Left lobe of liver (tissue), 2 donors: ENCODE measurements around the gene TAP2. TPM values are rescaled to one million over a fixed set of nuclear protein-coding genes. Genes with fewer than 3 reads are reported as not detected.
A peak's percentile ranks its signal among the peaks of the same experiment; 100 is the strongest.

Experiments used
- ATAC-seq: fragments of 200-7000 bp; cut with Tn5 transposase; one replicate; pipeline ENCODE4 v1.9.1; 2020; ENCODE audit warnings: mild to moderate bottlenecking, moderate library complexity
- DNase-seq: peaks from one replicate; pipeline ENCODE4 v3.0.0-alpha.2; 2020; ENCODE audit warnings: low spot score
- total RNA-seq: library from RNA; stranded (reverse); gene quantifications from one replicate; pipeline ENCODE4 v1.2.1, GENCODE V29; 2021
- donor health status: DM: no; HTN: no; CAD: no; lungs with moderate emphysema.
- donor health status: DM: no; HTN: yes; CAD: no.

The TAP2 gene
- total RNA-seq, 1 donor from 2014 or later = 11.8 TPM

GRCh38 chr6:32854376-32855178 is 16.0 kb upstream of the TAP2 start:
- ATAC-seq = peak; percentile 36
- no peak for DNase-seq

- peak; percentile 95 for DNase-seq
- ATAC-seq = peak; percentile 91
These were observed 15.2 kb upstream of the TAP2 start, which contains the start of the genes PSMB9 and TAP1 for GRCh38 chr6:32853541-32854375. TSS of gene PSMB9 (plus strand) at chr6:32854192. CDS start at chr6:32854230, 38 bp downstream. TSS of gene TAP1 (minus strand) at chr6:32853704. CDS start at chr6:32853636, 68 bp downstream.

DNA sequence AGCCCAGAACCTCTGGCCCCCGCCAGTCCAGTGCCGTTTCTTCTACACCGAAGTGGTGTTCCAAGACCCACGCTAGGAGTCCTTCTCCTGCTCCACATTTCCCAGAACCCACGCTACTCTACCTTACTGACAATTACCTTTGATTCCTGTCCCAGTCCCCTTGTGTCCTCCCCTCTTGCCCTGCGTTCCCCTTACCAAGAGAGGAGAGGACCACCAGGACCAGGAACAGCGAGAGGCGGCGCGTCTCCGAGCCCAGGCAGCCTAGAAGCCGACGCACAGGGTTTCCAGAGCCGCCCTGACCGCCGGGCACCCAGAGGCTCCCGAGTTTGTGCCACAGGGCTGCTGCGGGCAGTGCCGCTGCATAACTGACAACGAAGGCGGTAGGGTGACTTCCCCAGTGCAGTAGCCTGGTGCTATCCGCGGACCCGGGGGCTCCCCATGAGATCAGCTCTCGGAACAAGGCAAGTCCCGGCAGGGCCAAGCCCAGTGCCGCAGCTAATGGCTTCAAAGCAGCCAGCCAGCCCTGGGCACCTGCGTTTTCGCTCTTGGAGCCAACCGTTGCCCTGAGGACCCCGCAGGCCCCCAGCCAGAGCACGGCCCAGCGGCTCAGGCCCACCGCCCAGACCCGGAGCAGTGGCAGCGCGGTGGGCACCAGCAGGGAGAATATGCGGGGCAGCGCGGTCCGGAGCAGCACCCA is 14.5 kb upstream of the TAP2 start:
- DNase-seq (peak; percentile 67), ATAC-seq (peak; percentile 41)

GRCh38 chr6:32852018-32852843 is 13.7 kb upstream of the TAP2 start:
- ATAC-seq = no peak

GRCh38 chr6:32851025-32851424 is 12.5 kb upstream of the TAP2 start:
- ATAC-seq (no peak), DNase-seq (peak; percentile 31)

More at GRCh38 chr6:32852018-32852843, 13.7 kb upstream of the TAP2 start:
- DNase-seq = peak; percentile 52

GRCh38 chr6:32849126-32849525 is 10.6 kb upstream of the TAP2 start:
- ATAC-seq (no peak), DNase-seq (no peak)

DNA sequence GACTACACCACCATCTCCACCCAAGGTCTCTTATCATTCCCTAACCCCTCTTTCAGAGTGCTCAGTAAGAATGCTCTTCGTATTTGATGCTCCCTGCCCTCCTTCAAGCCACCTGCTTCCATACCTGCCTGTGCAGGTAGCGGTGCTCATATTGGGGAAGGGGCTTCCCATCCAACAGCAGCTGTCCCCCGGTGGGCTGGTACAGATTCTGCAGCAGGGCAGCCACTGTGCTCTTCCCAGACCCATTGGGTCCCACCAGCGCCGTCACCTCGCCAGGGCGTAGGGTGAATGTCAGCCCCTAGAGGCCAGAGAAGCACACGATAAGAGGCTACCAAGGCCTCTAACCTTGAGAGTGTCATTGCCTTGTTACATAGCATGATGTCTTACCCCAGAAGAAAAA is 9.3 kb upstream of the TAP2 start:
- DNase-seq (peak; percentile 37), ATAC-seq (no peak)

DNA sequence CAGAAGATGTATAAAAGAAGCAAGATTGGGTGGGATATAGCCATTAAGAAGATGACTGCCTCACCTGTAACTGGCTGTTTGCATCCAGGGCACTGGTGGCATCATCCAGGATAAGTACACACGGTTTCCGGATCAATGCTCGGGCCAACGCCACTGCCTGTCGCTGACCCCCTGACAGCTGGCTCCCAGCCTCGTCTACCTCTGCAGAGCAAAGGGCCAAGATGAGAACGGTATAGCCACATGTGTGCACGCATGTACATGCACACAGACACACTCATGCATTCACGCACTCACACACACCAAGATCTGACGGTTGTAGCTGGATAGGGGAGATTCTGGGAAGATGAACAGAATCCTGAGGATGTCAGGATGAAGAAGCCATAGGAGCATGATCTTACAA is 8.5 kb upstream of the TAP2 start:
- peak; percentile 37 for DNase-seq
- ATAC-seq = no peak

GRCh38 chr6:32845384-32845884 is 6.9 kb upstream of the TAP2 start:
- ATAC-seq = no peak

GRCh38 chr6:32844839-32845383 is 6.4 kb upstream of the TAP2 start:
- no peak for DNase-seq
- no peak for ATAC-seq

More at GRCh38 chr6:32845384-32845884, 6.9 kb upstream of the TAP2 start:
- peak; percentile 50 for DNase-seq

DNA sequence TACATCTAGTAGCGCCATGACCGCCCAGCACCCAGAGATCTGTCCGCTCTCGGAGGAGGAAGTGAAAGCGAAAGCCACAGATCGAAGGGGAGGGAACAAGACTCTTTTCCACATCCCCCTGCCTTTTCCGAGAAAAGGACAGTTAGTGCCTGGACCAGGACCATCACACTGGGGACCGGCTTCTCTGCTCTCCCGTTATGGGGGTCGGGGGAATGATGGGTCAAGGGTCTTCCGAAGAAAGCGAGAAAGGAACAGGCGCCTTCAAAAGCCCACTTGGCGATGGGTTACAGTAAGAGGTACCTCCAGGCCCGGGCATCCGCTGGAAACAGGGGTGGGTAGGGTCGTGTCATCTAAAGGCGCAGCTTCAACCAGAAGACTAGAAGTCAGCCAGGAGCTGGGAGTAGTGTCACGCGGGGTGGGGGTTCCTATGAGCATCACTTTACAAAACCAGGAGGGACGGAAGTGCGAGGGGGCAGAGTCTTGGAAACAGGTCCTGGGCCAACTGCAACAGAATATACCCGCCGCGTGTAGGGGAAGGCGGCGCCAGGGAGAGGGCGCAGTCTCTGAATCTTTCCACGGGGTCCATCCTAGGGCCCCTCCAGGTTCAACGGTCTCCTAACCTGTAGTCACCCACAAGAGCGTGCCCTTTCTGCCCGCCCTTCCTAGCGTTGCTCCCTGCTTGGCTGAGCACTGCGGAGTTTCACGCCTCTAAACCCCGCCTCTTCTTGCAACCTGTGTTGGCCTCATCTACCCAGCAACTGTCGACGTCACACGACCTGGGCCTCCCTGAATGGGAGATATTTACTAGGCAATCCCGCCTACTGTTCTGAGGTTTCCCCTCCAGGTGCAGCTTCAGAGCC is 5.7 kb upstream of the TAP2 start, which contains the start of gene PSMB8:
Gene PSMB8 (minus strand): TSS at position 69 of the 860 bp plus-strand sequence. CDS start 51 bp downstream, at position 18.
- DNase-seq (peak; percentile 97), ATAC-seq (peak; percentile 94)

- ATAC-seq (no peak), DNase-seq (no peak)
These were observed 4.9 kb upstream of the TAP2 start for GRCh38 chr6:32843331-32843978.

GRCh38 chr6:32842690-32843089 is 4.2 kb upstream of the TAP2 start:
- ATAC-seq (no peak), DNase-seq (peak; percentile 43)

DNA sequence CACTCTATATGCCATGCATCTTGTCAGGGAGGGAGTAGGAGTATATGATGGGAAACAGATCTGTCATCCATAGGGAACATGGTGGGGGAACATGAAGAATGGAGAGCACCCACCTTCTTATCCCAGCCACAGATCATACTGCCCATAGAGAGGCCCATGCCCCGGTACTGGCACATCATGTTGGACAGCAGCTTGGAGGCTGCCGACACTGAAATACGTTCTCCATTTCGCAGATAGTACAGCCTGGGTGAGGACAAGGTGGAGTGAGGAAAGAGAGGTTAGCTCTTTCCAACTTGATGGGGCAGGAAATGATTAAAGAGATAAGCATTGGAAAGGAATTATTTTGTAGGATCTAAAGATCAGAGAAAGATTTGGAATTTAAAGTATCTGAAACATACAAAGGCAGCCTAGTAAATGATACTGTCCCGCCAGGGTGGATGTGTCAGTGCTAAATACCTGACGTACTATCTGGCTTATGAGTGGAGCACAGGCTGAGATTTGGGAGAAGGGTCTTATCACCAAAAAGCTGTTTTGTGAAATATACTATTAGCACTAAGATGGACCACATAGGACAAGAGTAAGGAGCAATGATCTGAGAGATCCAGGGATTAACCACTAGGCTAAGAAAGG is 3.6 kb upstream of the TAP2 start:
- ATAC-seq = no peak
- DNase-seq = no peak

GRCh38 chr6:32840604-32841246 is 2.2 kb upstream of the TAP2 start:
- ATAC-seq (no peak), DNase-seq (peak; percentile 37)

DNA sequence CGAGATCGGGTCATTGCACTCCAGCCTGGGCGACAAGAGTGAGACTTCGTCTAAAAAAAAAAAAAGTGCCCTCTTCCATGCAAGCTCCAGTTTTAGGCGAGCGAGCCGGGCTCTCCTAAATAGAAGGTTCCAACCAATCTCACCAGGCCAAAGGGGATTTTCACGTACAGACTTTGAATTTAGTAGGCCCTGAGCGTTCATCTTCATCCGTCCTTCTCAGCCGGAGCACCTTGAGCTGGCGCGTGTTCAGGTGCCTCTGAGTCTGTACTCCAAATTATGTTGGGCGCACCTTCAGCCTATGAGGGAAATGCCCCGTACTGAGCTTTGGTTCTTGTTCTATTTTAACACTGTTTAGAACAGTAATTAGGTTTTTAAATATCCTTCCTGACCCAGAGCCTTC is 817 bp upstream of the TAP2 start:
- no peak for ATAC-seq
- no peak for DNase-seq

DNA sequence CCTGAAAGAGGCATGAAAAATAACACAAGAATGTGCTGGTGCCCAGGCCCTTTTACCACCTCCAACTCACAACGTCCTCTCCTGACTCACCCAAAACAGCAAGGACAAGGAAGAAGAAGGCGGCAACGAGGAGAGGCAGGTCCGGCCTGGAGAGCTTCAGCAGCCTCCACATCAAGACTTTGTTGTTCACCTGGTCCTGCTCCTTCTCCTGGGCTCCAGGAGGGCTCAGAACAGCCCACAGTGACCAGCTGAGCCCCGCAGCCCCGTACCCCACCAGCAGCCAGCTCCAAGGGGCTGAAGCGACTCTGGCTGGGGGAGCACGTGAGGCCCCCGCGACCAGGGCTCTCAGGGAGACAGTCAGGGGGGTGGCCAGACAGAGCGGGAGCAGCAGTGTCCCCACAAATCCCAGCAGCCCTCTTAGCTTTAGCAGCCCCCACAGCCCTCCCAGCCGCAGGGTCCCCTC is 857 bp downstream of the TAP2 start:
- DNase-seq = no peak
- ATAC-seq = no peak
